GM21528 (cell line): ENCODE measurements around the gene GPR15LG.
"Not testable (repeated sequence)": the region's sequence is repeated elsewhere in the genome, so short reads cannot be mapped to it uniquely, and the experiment has no call there.

Source experiments
- ATAC-seq: cut with Tn5 transposase; IDR thresholded peaks from one replicate; pipeline ENCODE4 v1.9.1; 2021; ENCODE audit warnings: mild to moderate bottlenecking, moderate library complexity; ENCODE audit not compliant: unreplicated experiment, low FRiP score

Gene GPR15LG

GRCh38 chr10:84163996-84164395, 9.6 kb upstream of the GPR15LG start:
- no peak for ATAC-seq

GRCh38 chr10:84164442-84164841, 9.2 kb upstream of the GPR15LG start:
- ATAC-seq: no peak

- ATAC-seq: peak; percentile 55
Observed at GRCh38 chr10:84166620-84167288, 6.8 kb upstream of the GPR15LG start.

- peak; percentile 24 for ATAC-seq
Observed at GRCh38 chr10:84167289-84167653, 6.3 kb upstream of the GPR15LG start.

GRCh38 chr10:84168382-84168781, 5.2 kb upstream of the GPR15LG start:
- ATAC-seq: not testable (repeated sequence)

- not testable (repeated sequence) for ATAC-seq
Observed at GRCh38 chr10:84171237-84171636, 2.4 kb upstream of the GPR15LG start.

GRCh38 chr10:84171700-84172466, 1.7 kb upstream of the GPR15LG start:
- peak; percentile 35 for ATAC-seq

GRCh38 chr10:84172467-84173356, 889 bp upstream of the GPR15LG start:
- ATAC-seq: peak; percentile 65

- no peak for ATAC-seq
Observed at GRCh38 chr10:84175436-84175835, 1.8 kb downstream of the GPR15LG start.

GRCh38 chr10:84176351-84176750, 2.8 kb downstream of the GPR15LG start:
- ATAC-seq: no peak

GRCh38 chr10:84176836-84177474, 3.4 kb downstream of the GPR15LG start:
- no peak for ATAC-seq

GRCh38 chr10:84177541-84178141, 4.0 kb downstream of the GPR15LG start:
- ATAC-seq: peak; percentile 30

- no peak for ATAC-seq
Observed at GRCh38 chr10:84178160-84178609, 4.6 kb downstream of the GPR15LG start.

GRCh38 chr10:84179059-84179710, 5.6 kb downstream of the GPR15LG start:
- peak; percentile 93 for ATAC-seq

GRCh38 chr10:84180386-84180785, 6.8 kb downstream of the GPR15LG start:
- not testable (repeated sequence) for ATAC-seq

GRCh38 chr10:84181631-84182030, 8.0 kb downstream of the GPR15LG start:
- ATAC-seq: no peak

- ATAC-seq: no peak
Observed at GRCh38 chr10:84184517-84184916, 10.9 kb downstream of the GPR15LG start.

- ATAC-seq: no peak
Observed at GRCh38 chr10:84185526-84186175, 12.1 kb downstream of the GPR15LG start.

GRCh38 chr10:84188815-84189214, 15.2 kb downstream of the GPR15LG start:
- ATAC-seq: no peak
